ENCODE data around the gene TNP2.

- TF ChIP-seq, protein P1, sequence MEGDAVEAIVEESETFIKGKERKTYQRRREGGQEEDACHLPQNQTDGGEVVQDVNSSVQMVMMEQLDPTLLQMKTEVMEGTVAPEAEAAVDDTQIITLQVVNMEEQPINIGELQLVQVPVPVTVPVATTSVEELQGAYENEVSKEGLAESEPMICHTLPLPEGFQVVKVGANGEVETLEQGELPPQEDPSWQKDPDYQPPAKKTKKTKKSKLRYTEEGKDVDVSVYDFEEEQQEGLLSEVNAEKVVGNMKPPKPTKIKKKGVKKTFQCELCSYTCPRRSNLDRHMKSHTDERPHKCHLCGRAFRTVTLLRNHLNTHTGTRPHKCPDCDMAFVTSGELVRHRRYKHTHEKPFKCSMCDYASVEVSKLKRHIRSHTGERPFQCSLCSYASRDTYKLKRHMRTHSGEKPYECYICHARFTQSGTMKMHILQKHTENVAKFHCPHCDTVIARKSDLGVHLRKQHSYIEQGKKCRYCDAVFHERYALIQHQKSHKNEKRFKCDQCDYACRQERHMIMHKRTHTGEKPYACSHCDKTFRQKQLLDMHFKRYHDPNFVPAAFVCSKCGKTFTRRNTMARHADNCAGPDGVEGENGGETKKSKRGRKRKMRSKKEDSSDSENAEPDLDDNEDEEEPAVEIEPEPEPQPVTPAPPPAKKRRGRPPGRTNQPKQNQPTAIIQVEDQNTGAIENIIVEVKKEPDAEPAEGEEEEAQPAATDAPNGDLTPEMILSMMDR (IDR thresholded peaks at IDR 0.05), result no peak
- TF ChIP-seq ZFX (IDR thresholded peaks at IDR 0.05; ENCODE audit: borderline replicate concordance), result no peak
These were observed 46.4 kb upstream of the TNP2 start for GRCh38 chr16:11315510-11315909.

All from 22Rv1 (cell line).